NCI-H345 treated with DMSO at 0.1 percent for 48 hours (cell line): ENCODE results near the gene ANKRD12.
"Not testable (repeated sequence)": the region's sequence is repeated elsewhere in the genome, so short reads cannot be mapped to it uniquely, and the experiment has no call there.

Experiments used
- DNase-seq: peaks from one replicate; lab custom pipeline; 2025; ENCODE audit not compliant: unreplicated experiment; lab: John Stamatoyannopoulos, UW

ANKRD12 gene

DNA sequence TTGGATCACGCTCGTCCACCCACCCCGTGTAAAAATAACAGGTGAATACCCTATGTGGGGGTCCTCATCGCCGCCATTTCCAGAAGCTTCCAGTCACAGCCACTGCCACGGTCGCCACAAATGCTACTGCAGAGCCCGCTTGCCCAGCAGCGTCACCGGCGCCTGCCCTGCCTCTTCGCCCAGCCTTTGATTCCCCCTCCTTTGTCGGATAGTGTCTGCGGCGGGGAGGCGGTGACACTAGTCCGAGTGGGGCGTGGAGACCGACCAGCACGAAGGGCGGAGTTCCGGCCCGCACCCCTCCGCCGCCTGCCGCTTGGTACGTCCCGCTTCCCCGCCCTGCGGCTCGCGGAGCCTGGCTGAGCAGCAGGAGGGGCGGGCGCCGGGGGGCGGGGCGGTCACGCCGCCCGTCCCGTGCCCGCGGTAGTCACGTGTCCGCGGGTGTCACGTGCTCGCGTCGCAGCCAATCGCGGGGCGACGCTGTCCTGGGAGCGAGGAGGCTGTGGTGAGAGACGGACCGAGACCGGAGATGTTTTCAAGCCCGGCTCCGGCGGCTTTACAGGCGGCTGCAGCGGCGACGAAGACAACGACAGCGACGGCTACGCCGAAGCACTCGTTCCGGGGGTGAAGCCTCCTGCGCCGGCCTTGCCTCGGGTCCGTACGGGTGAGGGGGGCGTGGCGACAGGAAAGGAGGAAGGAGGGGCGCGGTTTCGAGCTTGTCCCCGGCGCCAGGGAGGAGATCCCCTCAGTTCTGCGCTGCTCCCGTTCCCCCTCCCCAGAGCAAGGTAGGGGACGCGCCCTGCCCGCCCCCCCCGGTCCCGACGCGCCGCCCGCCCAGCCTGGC is at the start of gene ANKRD12:
Gene ANKRD12 (plus strand): TSS at position 467 of the 841 bp plus-strand sequence. CDS start 45,652 bp downstream, outside the sequence.
- DNase-seq = peak; percentile 90

DNA sequence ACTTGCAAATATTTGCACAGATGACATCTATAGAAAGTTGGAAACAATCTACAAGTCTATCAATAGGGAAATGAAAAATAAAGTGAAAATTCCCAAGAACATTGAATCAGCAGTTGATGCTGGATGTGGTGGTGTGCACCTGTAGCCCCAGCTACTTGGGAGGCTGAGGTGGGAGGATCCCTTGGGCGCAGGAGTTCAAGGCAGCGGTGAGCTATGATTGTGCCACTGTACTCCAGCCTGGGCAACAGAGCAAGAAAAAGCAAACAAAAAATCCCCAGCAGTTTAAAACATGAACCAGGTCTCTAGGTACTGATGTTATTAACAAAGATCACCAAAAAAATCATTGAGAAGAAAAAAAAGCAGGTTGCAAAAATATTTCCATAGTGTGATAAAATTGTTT is 49.4 kb upstream of the ANKRD12 start:
- no peak for DNase-seq

DNA sequence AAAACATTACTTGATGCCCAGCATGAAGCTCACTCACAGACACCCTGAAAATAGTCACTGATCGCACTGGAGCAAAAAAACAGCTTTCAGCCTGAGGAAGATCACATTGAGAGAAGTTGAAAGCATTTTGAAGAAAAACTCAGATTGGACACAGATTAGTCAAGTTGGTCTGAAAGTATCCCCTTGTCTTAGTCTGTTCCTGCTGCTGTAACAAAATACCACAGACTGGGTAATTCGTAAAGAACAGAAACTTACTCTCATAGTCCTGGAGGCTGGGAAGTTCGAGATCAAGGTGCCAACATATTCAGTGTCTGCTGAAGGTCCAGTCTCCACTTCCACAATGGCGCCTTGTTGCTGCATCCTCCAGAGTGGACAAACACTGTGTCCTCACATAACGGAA is 48.3 kb upstream of the ANKRD12 start:
- no peak for DNase-seq

DNA sequence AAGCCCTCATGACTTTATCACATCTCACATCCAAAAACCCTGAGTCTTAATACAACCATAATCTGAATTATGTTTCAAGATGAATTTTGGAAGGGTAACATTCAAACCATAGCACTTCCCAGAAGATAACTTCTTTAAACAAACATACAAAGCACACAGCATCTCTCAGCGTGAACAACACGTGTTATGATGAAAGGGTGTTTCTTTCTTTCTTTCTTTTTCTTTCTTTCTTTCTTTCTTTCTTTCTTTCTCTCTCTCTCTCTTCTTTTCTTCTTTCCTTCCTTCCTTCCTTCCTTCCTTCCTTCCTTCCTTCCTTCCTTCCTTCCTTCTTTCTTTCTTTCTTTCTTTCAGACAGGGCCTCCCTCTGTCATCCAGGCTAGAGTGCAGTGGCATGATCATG is 47.9 kb upstream of the ANKRD12 start:
- DNase-seq = not testable (repeated sequence)

DNA sequence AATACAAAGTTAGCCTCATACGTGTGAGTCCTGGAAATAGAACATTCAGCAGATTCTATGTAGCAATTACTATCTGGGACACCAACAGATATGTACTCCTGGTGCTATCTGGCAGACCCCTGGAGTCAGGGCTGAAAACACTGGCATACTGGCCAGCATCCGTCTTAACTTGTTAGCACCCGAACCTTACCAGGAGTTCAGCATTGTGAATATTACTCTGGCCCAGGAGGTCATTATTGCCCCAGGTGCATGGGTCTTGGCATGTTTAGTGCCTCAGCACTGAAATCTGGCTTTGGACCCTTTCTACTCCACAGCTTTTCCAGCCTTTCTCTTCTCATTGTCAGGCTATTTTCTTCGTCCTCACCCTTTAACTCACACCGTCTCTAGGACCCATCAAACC is 46.0 kb upstream of the ANKRD12 start:
- no peak for DNase-seq

DNA sequence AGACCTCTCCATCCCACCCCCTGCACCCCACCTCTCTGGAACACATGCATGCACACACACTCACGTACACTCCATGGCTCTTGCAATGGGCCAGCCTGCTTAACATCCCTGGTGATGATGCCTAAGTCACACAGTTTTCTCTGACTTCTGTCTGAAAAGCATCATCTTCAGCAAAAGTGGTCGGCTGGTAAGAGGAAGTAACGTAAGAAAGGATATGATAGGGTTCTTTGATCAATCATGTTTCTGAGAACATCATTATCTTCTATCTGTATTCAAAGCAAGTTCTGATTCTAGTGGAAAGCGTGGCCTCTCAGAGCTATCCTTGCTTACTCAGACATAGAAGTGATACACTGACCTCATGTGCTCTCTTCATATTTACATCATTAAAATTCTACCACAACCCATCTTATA is 45.5 kb upstream of the ANKRD12 start:
- no peak for DNase-seq

DNA sequence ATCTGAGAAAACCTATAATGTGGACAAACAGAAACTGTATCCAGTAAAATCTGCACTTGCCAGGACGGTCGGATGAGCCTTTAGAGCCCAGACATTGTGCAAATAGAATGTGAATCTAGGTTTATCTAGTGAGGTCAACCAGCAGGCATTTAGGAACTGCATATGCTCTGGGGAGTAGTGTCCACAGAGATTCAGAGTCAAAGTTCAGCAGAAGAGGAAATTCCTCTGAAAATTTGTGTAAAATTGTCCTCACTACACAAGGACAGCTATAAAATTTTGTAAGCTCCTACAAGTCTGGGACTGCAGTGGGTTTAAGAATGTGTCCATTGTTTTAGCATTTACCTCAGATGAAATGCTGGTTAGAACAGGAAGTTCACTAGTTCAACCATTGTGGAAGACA is 43.9 kb upstream of the ANKRD12 start:
- no peak for DNase-seq

DNA sequence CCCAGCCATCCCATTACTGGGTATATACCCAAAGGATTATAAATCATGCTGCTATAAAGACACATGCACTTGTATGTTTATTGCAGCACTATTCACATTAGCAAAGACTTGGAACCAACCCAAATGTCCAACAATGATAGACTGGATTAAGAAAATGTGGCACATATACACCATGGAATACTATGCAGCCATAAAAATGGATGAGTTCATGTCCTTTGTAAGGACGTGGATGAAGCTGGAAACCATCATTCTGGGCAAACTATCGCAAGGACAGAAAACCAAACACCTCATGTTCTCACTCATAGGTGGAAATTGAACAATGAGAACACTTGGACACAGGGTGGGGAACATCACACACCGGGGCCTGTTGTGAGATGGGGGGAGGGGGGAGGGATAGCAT is 43.5 kb upstream of the ANKRD12 start:
- not testable (repeated sequence) for DNase-seq

DNA sequence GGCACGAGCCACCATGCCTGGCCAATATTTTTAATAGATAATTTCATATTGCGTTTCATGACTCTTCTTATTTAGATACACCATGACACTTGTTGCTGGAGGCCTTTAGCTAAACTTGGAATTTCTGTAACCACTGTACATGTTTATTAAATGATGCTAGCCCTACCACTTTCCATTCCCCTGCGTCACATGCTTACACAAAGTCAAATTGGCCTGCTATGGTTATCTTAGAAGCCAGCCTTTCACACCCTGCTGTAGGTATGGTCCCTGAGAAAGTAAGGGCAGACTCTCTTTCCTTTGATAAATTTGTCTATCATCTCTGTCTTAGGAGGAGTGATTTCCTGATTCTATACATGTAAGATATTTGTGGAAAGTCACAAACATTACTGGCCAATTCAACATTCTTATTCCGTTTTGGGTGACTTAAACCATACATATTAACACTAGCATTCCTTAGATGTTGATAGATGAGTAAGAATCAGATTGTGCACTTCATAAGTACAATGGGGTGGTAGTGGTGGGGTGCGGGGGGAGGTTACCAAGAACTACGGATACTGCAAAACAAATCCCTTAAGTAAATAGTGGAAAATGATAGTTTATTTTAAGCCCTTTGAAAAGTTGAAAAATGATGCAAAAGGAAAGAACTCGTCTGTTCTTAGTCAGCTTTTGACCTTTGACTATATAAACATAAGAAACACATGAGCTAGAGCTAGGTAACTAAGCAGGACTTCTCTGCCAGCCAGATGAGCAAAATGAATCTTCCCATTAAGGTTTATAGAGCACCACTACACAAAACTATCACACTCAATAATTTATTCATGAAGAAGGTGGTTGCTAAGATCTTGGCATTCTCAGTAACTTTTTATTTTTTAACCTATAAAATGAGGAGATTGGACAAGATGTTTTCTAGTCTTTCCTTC is 42.0 kb upstream of the ANKRD12 start:
- no peak for DNase-seq

DNA sequence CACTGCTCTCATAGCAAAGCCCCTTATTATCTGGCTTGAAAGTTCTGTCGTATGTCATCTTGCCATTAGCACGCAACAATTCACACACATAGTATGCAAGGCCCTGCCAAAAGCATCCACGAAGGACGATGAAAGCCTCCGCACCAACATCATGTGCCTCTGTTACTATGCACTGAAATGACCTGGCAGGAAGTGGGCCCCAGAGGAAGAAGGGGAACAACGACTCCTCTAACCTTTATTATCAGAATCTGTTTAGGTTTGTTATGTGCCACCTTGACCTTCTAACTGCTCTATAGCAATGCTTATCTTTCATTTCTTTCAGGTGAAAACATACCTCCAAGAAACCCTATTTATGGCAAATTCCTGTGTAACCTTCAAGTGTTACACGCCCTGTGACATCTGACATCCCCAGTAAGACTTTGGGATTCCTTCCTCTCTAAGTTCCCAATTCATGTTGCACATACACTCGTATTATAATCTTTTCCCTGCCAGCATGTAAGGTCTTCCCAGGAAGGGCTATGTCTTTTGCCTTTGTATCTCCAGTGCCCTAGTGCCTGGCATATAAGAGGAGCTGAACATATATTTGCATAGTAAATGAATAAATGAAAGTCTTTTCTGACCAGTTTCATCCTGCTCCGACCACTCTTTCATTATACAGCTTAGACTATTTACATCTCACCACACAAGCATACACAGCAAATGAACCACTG is 41.1 kb upstream of the ANKRD12 start:
- DNase-seq = no peak

DNA sequence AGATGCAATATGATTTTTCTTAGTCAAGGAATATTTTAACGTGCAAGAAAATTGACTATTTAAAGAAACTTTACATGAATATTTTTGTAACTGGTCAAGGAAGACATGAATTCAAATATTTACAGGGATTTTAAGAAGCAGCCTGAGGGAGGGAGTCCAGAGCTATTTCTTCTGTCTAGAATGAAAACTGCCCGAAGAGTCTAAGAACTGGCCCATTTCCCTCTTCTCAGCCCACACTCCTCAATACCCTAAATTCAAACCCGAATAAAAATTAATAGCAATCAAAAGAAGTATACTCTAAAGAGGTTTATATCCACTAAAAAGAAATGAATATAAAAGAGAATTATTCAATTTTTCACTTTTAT is 40.6 kb upstream of the ANKRD12 start:
- no peak for DNase-seq

DNA sequence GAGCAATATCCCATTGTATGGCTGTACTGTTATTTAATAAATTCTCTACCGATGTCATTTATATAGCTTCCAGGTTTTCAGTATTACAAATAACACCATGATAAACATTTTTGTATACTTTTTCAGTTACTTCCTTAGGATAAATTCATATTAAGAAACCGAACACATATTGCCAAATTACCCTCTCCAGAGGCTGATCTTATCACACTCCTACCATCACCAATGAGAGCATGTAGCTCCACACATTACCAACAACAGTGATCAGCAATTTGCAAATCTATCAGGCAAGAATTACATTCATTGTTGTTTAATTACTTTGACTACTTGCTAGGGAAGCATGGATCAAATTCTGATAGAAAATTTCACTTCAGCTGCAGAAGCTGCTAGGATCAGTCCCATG is 39.9 kb upstream of the ANKRD12 start:
- no peak for DNase-seq

DNA sequence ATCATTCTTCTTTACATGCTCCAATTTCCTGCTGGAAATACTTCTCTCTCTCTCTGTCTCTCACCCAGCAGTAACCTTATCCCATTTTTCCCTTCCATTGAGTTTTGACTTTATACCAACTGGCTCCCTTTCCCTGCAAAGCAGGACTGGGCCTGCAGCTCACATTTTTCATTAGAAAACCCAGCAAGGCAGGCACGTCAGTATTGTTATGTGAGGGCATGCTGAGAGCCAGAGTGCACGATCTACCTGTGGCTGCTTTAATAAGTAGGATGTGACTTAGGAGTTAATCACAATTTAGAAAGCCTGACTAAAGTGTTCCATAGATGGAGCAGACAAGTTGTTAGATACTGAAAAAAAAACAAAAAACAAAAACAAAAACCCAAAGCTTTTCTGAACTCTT is 39.2 kb upstream of the ANKRD12 start:
- DNase-seq = no peak

DNA sequence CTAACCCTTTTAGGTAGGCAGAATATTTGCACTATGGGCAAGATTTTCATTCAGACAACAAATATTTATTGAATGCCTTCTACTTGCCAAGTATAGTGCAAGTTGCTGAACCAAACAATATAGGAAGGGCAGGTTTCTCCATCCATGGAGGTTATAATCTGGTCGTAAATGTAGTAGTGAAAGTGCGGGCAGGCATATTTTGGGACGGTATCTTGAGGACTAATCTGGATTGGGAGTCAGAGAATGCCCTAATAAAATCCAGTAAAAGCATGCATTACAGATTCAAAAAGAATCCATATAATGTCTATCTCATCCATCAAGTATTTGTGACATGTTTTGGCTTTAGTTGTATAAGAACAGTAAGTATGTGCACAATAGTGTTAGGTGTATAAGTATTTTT is 35.8 kb upstream of the ANKRD12 start:
- DNase-seq = no peak

DNA sequence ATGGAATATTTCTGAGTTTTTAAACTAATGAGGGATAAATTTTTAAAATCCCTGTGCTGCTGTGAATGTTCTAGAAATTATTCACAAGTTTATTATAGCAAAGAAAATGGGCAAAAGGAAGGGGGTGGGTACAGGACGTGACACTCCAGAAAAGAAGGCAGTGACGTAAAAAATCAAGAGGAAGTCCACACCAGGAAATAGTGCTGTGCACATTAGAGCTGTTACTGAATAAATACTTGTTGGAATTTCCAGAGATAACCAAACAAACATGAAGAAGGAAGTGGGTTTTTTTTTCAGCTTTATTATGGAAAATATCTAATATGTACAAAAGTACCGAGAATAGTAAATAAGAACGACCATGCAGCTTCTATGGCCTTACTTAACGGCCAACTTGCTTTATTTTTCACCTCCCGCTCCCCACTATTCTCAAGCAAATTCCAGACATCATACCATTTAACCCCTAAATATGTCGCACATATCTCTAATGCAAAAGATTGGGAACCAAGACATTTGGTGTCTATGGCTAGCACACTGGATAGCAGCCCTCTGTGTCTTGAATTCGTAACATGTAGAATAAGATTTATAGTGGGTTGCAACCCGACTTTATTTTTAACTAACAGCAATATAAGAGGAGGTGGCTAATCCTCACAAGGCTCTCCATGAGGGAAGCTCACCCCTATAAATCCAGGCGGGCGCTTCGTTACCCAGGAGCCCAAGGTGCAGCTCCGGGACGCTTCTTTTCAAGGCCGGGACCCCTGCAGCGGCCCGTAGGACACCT is 34.7 kb upstream of the ANKRD12 start:
- DNase-seq = peak; percentile 25

DNA sequence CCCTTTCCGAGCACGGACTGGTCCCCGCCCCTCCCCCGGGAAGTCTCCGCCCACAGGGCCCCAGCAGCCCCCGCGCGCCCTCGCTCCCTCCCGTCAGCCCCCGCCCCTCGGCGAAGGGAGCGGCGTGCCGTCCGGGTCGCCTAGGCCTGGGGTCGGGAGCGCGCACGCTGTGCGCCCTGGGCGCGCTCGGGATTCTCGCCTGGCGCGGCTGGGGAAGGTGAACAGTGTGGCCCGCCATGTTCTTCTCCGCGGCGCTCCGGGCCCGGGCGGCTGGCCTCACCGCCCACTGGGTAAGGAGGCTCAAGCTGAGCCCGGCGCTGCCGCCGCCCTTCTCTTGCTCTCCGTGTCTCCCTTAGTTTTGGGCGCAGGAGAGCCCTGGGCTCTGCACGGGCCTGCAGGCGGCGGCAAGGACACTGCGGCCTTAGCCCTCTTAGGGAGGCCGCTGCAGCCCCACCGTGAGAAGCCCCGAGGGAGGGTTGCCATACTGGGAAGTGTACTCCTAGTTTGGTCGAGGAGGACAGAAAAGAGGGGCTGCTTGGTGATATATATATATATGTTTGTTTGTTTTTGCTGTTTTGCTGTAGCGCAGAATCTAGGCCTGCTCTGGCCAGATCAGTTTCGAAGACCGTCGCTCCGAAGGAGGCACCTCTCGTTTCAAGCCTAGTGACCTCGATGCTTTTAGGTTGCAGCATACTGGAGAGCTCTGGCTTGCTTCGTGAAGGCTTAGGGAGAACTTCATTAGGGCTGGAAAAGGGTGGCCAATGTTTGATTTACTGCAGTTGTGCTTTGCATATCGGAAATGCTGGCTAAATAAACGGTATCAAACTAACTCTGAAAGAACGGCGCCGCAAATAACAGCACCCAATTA is 33.8 kb upstream of the ANKRD12 start, which contains the start of gene NDUFV2:
Gene NDUFV2 (plus strand): TSS at position 192 of the 868 bp plus-strand sequence. CDS start 45 bp downstream, at position 237.
- DNase-seq = peak; percentile 85

DNA sequence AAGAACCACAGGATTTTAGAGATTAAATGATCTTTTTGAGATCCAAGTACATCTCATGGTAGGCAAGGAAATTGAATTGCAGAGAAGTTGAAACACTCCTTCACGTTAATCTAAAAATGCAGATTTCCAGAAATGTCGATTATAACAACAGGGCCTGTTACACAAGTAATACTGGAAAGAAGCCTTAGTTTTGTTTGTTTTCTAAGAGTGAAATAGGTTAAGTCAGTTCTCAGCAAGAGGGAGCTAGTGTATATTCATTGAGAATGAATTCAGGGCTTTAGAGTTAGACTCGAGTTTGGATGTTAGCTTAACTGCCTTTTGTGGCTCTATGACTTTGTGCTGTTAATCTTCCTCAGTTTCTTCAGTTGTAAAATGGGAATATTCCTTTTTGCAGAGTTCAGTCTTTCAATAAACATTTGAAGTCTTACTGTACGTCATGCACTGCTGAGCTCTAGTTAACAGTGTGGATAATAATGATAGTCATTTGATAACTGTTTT is 33.2 kb upstream of the ANKRD12 start:
- no peak for DNase-seq

DNA sequence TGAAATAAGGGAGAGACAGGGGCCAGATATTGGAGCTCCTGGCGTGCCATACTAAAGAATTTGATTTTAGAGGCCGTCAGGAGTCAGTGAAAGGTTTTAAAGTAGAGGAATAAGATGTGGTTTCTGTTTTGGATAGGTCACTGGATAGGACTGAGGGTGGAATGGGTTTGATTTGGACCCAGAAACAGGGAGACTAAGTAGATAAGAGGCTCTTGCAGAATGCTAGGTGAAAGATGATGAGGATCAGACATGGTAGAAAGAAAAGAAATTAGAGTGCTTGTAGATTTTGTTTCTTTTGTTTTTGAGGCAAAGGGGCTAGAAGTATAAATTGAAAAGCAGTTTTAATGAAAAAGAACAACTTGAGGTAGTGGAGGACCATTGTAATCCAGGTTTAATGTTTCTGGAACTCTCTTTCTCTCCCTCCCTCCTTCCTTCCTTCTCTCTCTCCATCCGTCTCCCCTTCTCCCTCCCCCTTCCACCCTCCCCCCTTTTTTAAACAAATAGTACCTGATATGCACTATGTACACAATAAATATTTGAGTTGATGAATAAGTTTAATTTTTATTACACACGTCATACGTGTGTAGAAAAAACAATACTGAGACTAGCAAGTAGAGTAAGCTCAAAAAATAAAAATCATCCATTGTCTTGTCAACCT is 32.2 kb upstream of the ANKRD12 start:
- no peak for DNase-seq

DNA sequence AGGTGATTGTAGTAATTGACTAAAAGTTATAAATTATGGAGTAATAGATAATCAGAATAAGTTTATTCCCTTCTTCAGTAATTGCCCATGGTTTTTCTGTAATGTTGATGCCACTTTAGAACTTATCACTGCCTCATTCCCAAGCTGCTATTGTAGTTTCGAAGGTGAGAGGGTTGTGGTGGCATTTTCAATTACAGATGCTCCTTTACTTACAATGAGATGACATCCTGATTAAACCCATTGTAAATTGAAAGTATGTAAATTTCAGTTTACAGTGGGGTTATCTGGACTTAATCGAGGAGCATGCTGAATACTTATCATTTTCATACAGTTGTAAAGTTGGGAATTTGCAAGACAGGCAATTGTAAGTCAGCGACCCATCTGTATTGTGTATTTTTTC is 31.2 kb upstream of the ANKRD12 start:
- no peak for DNase-seq
